ENCODE measurements around the gene TMEM201. TPM values are rescaled to one million over a fixed set of nuclear protein-coding genes. Genes with fewer than 3 reads are reported as not detected.

The TMEM201 gene
- total and polyA plus RNA-seq, 2 of the 8 experiments (the other 6 are each of a cell fraction or from before 2014, with no cell fraction given) = 8.2 to 27.1 TPM

DNA sequence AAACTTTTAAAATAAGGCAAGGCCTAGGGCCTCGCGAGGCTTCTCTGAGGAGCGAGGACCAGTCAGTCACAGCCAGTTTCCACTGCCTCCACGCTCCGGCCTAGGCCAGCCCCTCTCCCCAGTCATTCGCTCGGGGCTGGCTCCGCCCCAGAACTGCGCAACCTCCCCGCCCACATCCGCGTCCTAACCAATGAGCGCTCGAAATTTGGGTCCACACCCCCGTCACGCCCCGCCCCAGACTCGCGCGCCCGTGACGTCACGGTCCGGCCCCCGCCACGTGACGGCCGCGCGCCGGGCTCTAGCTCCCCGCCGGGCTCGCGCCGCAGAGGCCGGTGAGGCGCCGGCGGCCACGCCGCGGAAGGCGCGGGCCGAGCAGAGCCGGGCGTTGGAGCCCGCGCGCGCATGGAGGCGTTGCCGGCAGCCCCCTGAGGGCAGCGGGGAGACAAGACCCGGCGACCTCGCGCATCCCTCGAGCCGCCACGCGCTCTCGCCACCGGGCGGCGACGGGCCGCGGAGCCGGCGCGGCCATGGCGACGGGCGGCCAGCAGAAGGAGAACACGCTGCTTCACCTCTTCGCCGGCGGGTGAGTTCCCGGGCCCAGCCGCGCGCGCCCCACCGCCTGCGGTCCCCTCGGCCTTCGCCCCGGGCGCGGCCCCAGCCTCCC lies 49.4 kb upstream of the TMEM201 start, which contains the start of gene SLC25A33 (continued):
- TF ChIP-seq KDM5A (IDR thresholded peaks at IDR 0.05; ENCODE audit: low read length) (no peak), JUN (IDR thresholded peaks at IDR 0.05; ENCODE audit: low read depth, low read length) (no peak), CBX5 (IDR thresholded peaks at IDR 0.05; ENCODE audit: low read depth, low read length) (no peak), SUZ12 (IDR thresholded peaks at IDR 0.05; ENCODE audit: low read length) (no peak), NANOG (IDR thresholded peaks at IDR 0.05; ENCODE audit: insufficient read depth, low read depth, low read length, poor library complexity, severe bottlenecking) (no peak), HDAC2 (IDR thresholded peaks at IDR 0.05; ENCODE audit: borderline replicate concordance in 1 of 2, low read depth in 2 of 2, low read length in 2 of 2) (no peak), POU5F1 (IDR thresholded peaks at IDR 0.05; ENCODE audit: low read depth, low read length) (no peak), TAF1 (IDR thresholded peaks at IDR 0.05; ENCODE audit: low read depth, low read length) (peak; percentile 87), CREB1 (IDR thresholded peaks at IDR 0.05) (peak; percentile 94), POLR2A (IDR thresholded peaks at IDR 0.05; ENCODE audit: control extremely low read depth in 1 of 2, low read depth in 2 of 2, low read length in 2 of 2) (peak; percentile 87 to 93), SIX5 (IDR thresholded peaks at IDR 0.05; ENCODE audit: low read depth, low read length) (no peak), TEAD4 (IDR thresholded peaks at IDR 0.05; ENCODE audit: low read depth, low read length) (no peak), ASH2L (IDR thresholded peaks at IDR 0.05; ENCODE audit: low read length) (no peak), CTBP2 (IDR thresholded peaks at IDR 0.05; ENCODE audit: borderline replicate concordance, insufficient read depth, insufficient read length, low read length) (no peak), TAF7 (optimal IDR thresholded peaks at IDR 0.05; ENCODE audit: borderline replicate concordance, low read depth, low read length) (no peak), CHD2 (IDR thresholded peaks at IDR 0.05; ENCODE audit: low read length) (peak; percentile 81; the same call in 1 of the 2 replicates), CHD1 (IDR thresholded peaks at IDR 0.05; ENCODE audit: low read depth, low read length) (no peak), KDM4A (IDR thresholded peaks at IDR 0.05; ENCODE audit: low read depth, low read length, severe bottlenecking) (no peak), MAFK (IDR thresholded peaks at IDR 0.05; ENCODE audit: low read depth, low read length) (no peak)
- TF ChIP-seq, protein P1, sequence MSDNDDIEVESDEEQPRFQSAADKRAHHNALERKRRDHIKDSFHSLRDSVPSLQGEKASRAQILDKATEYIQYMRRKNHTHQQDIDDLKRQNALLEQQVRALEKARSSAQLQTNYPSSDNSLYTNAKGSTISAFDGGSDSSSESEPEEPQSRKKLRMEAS (IDR thresholded peaks at IDR 0.05) = peak; percentile 84
